T-cell (primary cell): ENCODE measurements around the gene AGAP3. TPM values are rescaled to one million over a fixed set of nuclear protein-coding genes. Genes with fewer than 3 reads are reported as not detected.

Experiments
- ATAC-seq, 4 experiments: fragments of 200-7000 bp in 3 of 4; fragments of 150-1000 bp in 1 of 4; cut with Tn5 transposase; replicated peaks in 1 of 4; 1 replicate in 3 of 4; 2 replicates in 1 of 4; pipeline ENCODE4 v1.10.0; 2021; ENCODE audit warnings: moderate library complexity in 3 of 4, mild to moderate bottlenecking in 2 of 4, moderate number of reproducible peaks in 1 of 4
- CTCF ChIA-PET, 2 donors: fragments of 300-600 bp; sonication (Branson Sonifier 250); formaldehyde crosslinking; loops; one replicate each; lab custom pipeline; 2022; ENCODE audit warnings: antibody characterized with exemption in 2 of 2; lab: Charles Lee
- POLR2A ChIA-PET, 2 donors: fragments of 300-600 bp; sonication (Branson Sonifier 250); formaldehyde crosslinking; loops; one replicate each; lab custom pipeline; 2022; ENCODE audit warnings: antibody characterized with exemption in 2 of 2; lab: Charles Lee
- DNase-seq, 35 experiments: peaks; one replicate each; pipeline versions ENCODE4 v3.0.0 to v3.0.0-alpha.2; 2013 to 2023
- H3K27ac ChIP-seq: one replicate; pipeline ENCODE4 v1.5.1; 2013; ENCODE audit warnings: low read length
- H3K27me3 ChIP-seq, 2 experiments: replicated peaks in 1 of 2; 1 replicate in 1 of 2; 2 replicates in 1 of 2; pipeline versions ENCODE4 v1.6.1 to v1.7.0; 2013; ENCODE audit warnings: low read length in 1 of 2, mixed read lengths in 1 of 2; ENCODE audit not compliant: control insufficient read depth in 2 of 2, insufficient read depth in 2 of 2; ENCODE audit errors: extremely low read depth in 1 of 2
- H3K36me3 ChIP-seq, 2 donors: 1 replicate in 1 of 2; 2 replicates in 1 of 2; pipeline versions ENCODE4 v1.6.1 to v1.7.0; 2013; ENCODE audit warnings: low read length in 1 of 2; ENCODE audit not compliant: control insufficient read depth in 2 of 2, insufficient read depth in 1 of 2; ENCODE audit errors: extremely low read depth in 1 of 2
- H3K4me1 ChIP-seq, 2 experiments: 1 replicate in 1 of 2; 2 replicates in 1 of 2; pipeline versions ENCODE4 v1.6.1 to v1.7.0; 2013; ENCODE audit warnings: low read length in 2 of 2, mixed read lengths in 1 of 2; ENCODE audit not compliant: insufficient read depth in 2 of 2, control insufficient read depth in 1 of 2; ENCODE audit errors: extremely low read depth in 1 of 2
- H3K4me3 ChIP-seq, 2 donors: 1 replicate in 1 of 2; 2 replicates in 1 of 2; pipeline versions ENCODE4 v1.5.1 to v1.7.0; 2013; ENCODE audit warnings: mild to moderate bottlenecking in 2 of 2, low read length in 1 of 2, moderate library complexity in 1 of 2; ENCODE audit not compliant: control insufficient read depth in 1 of 2; ENCODE audit errors: extremely low read depth in 1 of 2
- H3K9me3 ChIP-seq: 2 replicates; pipeline ENCODE4 v1.7.0; 2013
- H3K27ac Mint-ChIP-seq, 2 donors: one replicate each; pipeline ENCODE4 v1.8.0; 2020 to 2021; ENCODE audit warnings: mild to moderate bottlenecking in 2 of 2, mixed read lengths in 2 of 2
- H3K27me3 Mint-ChIP-seq, 2 donors: one replicate each; pipeline ENCODE4 v1.8.0; 2021 to 2022; ENCODE audit warnings: mixed read lengths in 2 of 2
- H3K36me3 Mint-ChIP-seq: one replicate; pipeline ENCODE4 v1.8.0; 2021; ENCODE audit warnings: mixed read lengths
- H3K4me1 Mint-ChIP-seq, 3 donors: one replicate each; pipeline ENCODE4 v1.8.0; 2020 to 2022; ENCODE audit warnings: mixed read lengths in 3 of 3, mild to moderate bottlenecking in 1 of 3
- H3K4me3 Mint-ChIP-seq, 3 donors: one replicate each; pipeline ENCODE4 v1.8.0; 2020 to 2022; ENCODE audit warnings: mild to moderate bottlenecking in 3 of 3, mixed read lengths in 3 of 3, moderate library complexity in 3 of 3
- H3K9me3 Mint-ChIP-seq, 3 donors: one replicate each; pipeline ENCODE4 v1.8.0; 2020 to 2022; ENCODE audit warnings: mixed read lengths in 3 of 3
- WGBS: methylation state at CpG from one replicate; pipeline ENCODE4 v1.1.5; 2013; ENCODE audit warnings: missing lambda C conversion rate; ENCODE audit not compliant: insufficient coverage; 5-methylcytosine and 5-hydroxymethylcytosine counted together
- total RNA-seq, 35 experiments: library from RNA in 6 of 35; stranded (reverse) in 6 of 35; fragments of 120-200 nt in 1 of 35; gene quantifications; one replicate each; pipeline versions ENCODE4 v1.2.1 to v1.2.4 and lab custom pipeline; 2013 to 2026

AGAP3 gene
- total RNA-seq, 5 donors from 2014 or later (not counting 1 experiment from before 2014, with no cell fraction given), result 28.2 to 67.3 (median 50.9) TPM

DNA sequence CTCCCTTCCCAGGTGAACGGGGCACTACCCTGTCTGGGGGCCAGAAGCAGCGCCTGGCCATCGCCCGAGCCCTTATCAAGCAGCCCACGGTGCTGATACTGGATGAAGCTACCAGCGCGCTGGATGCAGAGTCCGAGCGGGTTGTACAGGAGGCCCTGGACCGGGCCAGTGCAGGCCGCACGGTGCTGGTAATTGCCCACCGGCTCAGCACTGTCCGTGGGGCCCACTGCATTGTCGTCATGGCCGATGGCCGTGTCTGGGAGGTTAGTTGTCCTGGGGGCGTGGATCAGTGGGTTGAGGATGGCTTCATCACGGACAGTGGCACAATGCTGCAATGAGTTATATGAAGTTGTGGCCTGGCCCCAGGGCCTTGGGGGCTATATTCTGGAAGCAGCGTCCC, 42.3 kb upstream of the AGAP3 start:
- no peak overlapping the region for H3K27ac Mint-ChIP-seq
- Histone ChIP-seq H3K27ac (no peak overlapping the region), H3K4me3 (no peak overlapping the region), H3K27me3 (no peaks in the 10 kb centered on the region), H3K4me1 (peaks cover 0 to 7% of the 10 kb centered on the region in 2 experiments), H3K36me3 (peaks cover 11 to 19% of the 10 kb centered on the region in 2 donors), H3K9me3 (no peaks in the 10 kb centered on the region)
- ATAC-seq (no peak), DNase-seq (no peak)
- 97% methylated on average over 18 of the region's 20 CpGs for WGBS
- peaks cover 0 to 9% (median 9%) of the 10 kb centered on the region in 3 donors for H3K4me1 Mint-ChIP-seq
- ChIA-PET POLR2A (interaction anchor here in 1 of 2 donors (0.6 kb wide), 1 partner anchor 689 kb away, joined by 8 read pairs; no protein-coding TSS in a partner anchor), CTCF (no interaction called here)
- peaks cover 13% of the 10 kb centered on the region for H3K36me3 Mint-ChIP-seq
- no peak overlapping the region for H3K4me3 Mint-ChIP-seq
- no peaks in the 10 kb centered on the region for H3K9me3 Mint-ChIP-seq
- H3K27me3 Mint-ChIP-seq, result no peaks in the 10 kb centered on the region

DNA sequence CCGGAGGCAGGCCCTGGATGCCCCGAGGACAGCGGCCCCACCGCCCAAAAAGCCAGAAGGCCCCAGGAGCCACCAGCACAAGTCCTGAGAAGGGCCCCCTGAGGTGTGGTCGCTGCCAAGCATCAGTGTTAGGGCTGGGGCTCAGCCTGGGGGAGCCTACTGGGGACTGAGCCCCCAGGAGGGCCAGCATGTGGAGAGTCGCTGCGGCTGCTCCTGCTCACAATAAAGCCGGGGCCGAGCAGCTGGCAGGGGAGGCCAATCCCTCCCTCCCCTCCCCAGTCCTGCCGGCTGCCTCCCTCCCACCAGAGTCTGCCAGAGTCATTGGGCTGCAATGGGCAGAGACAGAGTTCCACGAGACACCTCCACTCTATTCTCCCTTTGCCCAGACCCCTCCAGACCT, 41.0 kb upstream of the AGAP3 start:
- ATAC-seq, result no peak
- H3K36me3 ChIP-seq, result peaks cover 11 to 19% of the 10 kb centered on the region in 2 donors
- POLR2A ChIA-PET, result no interaction called here
- CTCF ChIA-PET, result no interaction called here
- Mint-ChIP-seq H3K27me3 (no peaks in the 10 kb centered on the region), H3K4me3 (no peak overlapping the region), H3K36me3 (peaks cover 13% of the 10 kb centered on the region), H3K9me3 (no peaks in the 10 kb centered on the region), H3K27ac (no peak overlapping the region), H3K4me1 (peaks cover 0 to under 1% (median 0%) of the 10 kb centered on the region in 3 donors)
- no peaks in the 10 kb centered on the region for H3K9me3 ChIP-seq
- DNase-seq, result no peak
- H3K27me3 ChIP-seq, result peaks cover 0 to 4% of the 10 kb centered on the region in 2 experiments
- no peaks in the 10 kb centered on the region for H3K4me1 ChIP-seq
- H3K27ac ChIP-seq, result no peak overlapping the region
- WGBS, result 92% methylated on average over 8 of the region's 11 CpGs
- no peak overlapping the region for H3K4me3 ChIP-seq

DNA sequence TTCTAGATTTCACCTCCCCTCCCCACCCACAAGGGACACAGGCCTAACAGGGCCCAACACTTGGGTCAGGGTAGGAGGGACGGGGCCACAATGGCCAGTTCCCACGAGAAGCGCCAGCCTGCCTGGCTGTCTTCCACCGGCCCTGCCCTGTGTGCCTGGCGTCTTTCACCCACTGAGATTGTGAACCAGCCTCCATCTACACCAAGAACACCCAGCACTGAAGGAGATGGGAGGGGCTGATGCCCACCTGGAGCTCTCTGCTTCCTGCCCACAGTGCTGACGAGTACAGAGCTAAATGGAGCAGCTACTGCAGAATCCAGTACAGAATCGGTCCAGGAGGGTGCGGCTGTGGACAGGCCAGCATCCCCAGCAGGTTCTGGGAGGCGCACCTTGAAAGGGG, 40.3 kb upstream of the AGAP3 start:
- CTCF ChIA-PET, result no interaction called here
- Histone ChIP-seq H3K4me1 (peaks cover 0 to 4% of the 10 kb centered on the region in 2 experiments), H3K9me3 (no peaks in the 10 kb centered on the region), H3K4me3 (no peak overlapping the region), H3K36me3 (peaks cover 8 to 19% of the 10 kb centered on the region in 2 donors), H3K27ac (no peak overlapping the region), H3K27me3 (peaks cover 0 to 10% of the 10 kb centered on the region in 2 experiments)
- Mint-ChIP-seq H3K9me3 (no peaks in the 10 kb centered on the region), H3K4me3 (no peak overlapping the region), H3K27ac (no peak overlapping the region), H3K27me3 (no peaks in the 10 kb centered on the region), H3K36me3 (peaks cover 13% of the 10 kb centered on the region), H3K4me1 (peaks cover 0 to 2% (median 0%) of the 10 kb centered on the region in 3 donors)
- ATAC-seq (no peak), DNase-seq (no peak)
- POLR2A ChIA-PET, result no interaction called here
- WGBS, result 68% methylated on average over 4 of the region's 9 CpGs

DNA sequence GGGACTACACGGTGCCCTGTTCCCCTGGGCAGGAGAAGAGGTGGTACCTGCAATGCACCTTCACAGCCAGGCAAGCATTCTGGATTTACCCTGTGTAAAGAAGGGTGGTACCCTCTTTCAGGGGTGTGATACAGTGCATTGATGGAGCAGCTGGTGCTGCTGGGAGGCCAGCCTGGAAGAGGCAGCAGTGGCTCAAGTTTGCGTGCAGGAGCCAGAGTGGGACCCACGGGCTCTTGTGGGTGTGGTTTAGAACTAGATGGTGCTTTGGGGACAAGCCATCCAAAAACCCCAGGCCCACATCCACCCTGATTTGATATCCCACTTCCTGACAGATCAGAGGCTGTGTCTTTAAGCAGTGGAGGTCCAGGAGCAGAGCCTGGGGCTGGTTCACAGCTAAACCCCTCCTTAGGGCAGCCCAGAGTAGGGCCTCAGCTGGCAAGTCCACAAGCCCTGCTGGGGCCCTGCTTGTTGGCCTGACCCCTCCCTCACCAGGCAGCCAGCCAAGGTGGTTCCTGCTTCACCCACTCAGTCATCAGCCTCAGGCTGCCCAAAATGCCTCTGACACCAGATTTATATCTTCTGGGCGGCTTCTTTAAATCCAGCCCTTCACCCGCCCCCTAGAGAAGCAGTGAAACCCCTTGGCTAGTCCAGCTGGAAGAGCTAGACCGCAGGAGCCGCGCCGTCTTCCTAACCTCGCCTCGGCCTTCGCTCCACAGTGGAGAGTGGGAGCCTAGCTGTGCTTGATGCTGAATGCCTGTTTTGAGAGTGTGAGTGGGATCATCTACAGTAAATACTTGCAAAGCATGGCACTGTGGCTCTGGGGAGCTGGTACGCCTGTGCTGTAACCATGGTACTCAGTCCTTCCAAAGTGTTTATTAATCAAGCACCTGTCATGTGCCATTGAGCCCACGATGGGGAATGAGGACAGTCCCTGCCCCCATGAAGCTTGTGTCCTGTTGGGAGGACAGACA, 39.4 kb upstream of the AGAP3 start:
- no peak overlapping the region for H3K27ac Mint-ChIP-seq

DNA sequence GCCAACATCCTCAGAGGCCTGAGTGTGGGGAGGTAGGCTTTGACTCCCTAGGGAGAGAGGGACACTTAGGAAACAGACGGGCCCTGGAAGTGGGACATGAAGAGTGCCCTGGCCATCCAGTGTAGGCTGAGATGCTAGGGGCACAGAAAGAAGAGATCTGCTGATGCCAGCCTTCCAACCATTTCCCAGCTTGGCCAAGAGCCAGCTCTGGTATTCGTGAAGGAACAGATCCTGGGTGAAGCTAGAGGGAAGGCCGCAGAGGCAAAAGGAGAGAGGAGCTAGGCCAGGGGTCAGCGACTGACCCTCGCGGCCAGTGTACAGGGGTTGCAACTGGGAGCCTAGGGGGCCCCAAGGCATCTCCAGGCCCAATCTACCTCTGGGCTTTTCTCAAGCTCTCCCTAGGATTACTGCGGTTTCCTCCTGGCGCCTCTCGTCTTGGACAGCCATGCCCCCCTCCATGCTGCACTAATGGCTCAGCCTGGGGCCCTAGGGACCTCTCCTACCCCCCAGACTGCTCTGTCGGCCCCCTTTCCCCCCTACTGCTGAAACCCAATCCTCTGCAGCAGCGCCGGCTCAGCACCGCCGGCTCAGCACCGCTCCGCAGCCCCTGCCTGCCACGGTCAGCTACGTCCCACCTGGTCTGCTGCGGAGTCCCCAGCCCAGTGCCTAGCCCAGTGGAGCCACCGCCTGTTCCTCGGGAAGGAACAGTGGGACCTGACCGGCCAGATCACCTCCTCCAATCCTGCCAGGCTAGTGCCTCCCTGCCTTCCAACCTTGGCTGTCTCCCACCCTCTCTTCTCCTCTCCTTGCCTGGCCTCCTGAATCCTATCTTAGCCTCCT, 38.1 kb upstream of the AGAP3 start, which contains the start of gene ASIC3:
TSS of gene ASIC3 (plus strand) at position 556 of the 840 bp plus-strand sequence. CDS start 355 bp downstream, outside the sequence.
- no peak for ATAC-seq
- H3K27me3 ChIP-seq, result peaks cover 0 to 19% of the 10 kb centered on the region in 2 experiments
- no peak within 1 kb of the TSS for H3K4me3 Mint-ChIP-seq
- POLR2A ChIA-PET, result no interaction called here
- H3K4me1 ChIP-seq, result peaks cover 0 to 19% of the 10 kb centered on the region in 2 experiments
- no peak within 1 kb of the TSS for H3K27ac ChIP-seq
- DNase-seq, result no peak
- no peak within 1 kb of the TSS for H3K4me3 ChIP-seq
- H3K9me3 ChIP-seq, result no peaks in the 10 kb centered on the region
- no peaks in the 10 kb centered on the region for H3K9me3 Mint-ChIP-seq
- H3K36me3 Mint-ChIP-seq, result peaks cover 9% of the 10 kb centered on the region
- H3K36me3 ChIP-seq, result peaks cover 0 to 8% of the 10 kb centered on the region in 2 donors
- CTCF ChIA-PET, result no interaction called here
- WGBS, result 93% methylated on average over 22 of the region's 22 CpGs
- peaks cover 0 to 4% of the 10 kb centered on the region in 2 donors for H3K27me3 Mint-ChIP-seq
- H3K27ac Mint-ChIP-seq, result no peak within 1 kb of the TSS
- peaks cover 8 to 12% (median 9%) of the 10 kb centered on the region in 3 donors for H3K4me1 Mint-ChIP-seq

More for the DNA sequence above, 39.4 kb upstream of the AGAP3 start:
- Mint-ChIP-seq H3K36me3 (peaks cover 7% of the 10 kb centered on the region), H3K27me3 (no peaks in the 10 kb centered on the region), H3K4me1 (peaks cover 0 to 4% (median 2%) of the 10 kb centered on the region in 3 donors), H3K4me3 (no peak overlapping the region), H3K9me3 (no peaks in the 10 kb centered on the region)
- ChIA-PET POLR2A (interaction anchor here in 1 of 2 donors (0.6 kb wide), 1 partner anchor 48 kb away, joined by 3 read pairs; no protein-coding TSS in a partner anchor), CTCF (no interaction called here)
- no peak overlapping the region for H3K27ac ChIP-seq
- peaks cover 2 to 15% of the 10 kb centered on the region in 2 donors for H3K36me3 ChIP-seq
- WGBS, result 83% methylated on average over 7 of the region's 14 CpGs
- DNase-seq, result no peak
- H3K27me3 ChIP-seq, result peaks cover 0 to 15% of the 10 kb centered on the region in 2 experiments
- ATAC-seq, result no peak
- H3K4me1 ChIP-seq, result peaks cover 0 to 14% of the 10 kb centered on the region in 2 experiments
- no peaks in the 10 kb centered on the region for H3K9me3 ChIP-seq
- no peak overlapping the region for H3K4me3 ChIP-seq
